Inflammatory macrophage treated with lipopolysaccharide for 4 hours (primary cell): ENCODE results near the gene SLC38A11.
A peak's percentile ranks its signal among the peaks of the same experiment; 100 is the strongest.
"Not testable (repeated sequence)": the region's sequence is repeated elsewhere in the genome, so short reads cannot be mapped to it uniquely, and the experiment has no call there.

Experiments used
- DNase-seq: peaks from one replicate; pipeline ENCODE4 v3.0.0-alpha.2; 2020

Gene SLC38A11

GRCh38 chr2:164875334-164876205 is 79.8 kb downstream of the SLC38A11 start:
- DNase-seq: no peak

- DNase-seq: no peak
Measured at GRCh38 chr2:164873210-164873908, 82.0 kb downstream of the SLC38A11 start.

GRCh38 chr2:164871404-164871803 is 83.9 kb downstream of the SLC38A11 start:
- DNase-seq: no peak

- no peak for DNase-seq
Measured at GRCh38 chr2:164869420-164869772, 85.9 kb downstream of the SLC38A11 start.

GRCh38 chr2:164868563-164869419 is 86.5 kb downstream of the SLC38A11 start:
- no peak for DNase-seq

- DNase-seq: no peak
Measured at GRCh38 chr2:164867779-164868397, 87.4 kb downstream of the SLC38A11 start.

- DNase-seq: peak; percentile 79
Measured at GRCh38 chr2:164866381-164866780, 88.9 kb downstream of the SLC38A11 start.

- no peak for DNase-seq
Measured at GRCh38 chr2:164860694-164861042, 94.7 kb downstream of the SLC38A11 start.

GRCh38 chr2:164859906-164860693 is 95.2 kb downstream of the SLC38A11 start:
- not testable (repeated sequence) for DNase-seq

GRCh38 chr2:164859251-164859818 is 96.0 kb downstream of the SLC38A11 start:
- DNase-seq: no peak

- DNase-seq: no peak
Measured at GRCh38 chr2:164852086-164852485, 103.2 kb downstream of the SLC38A11 start.

GRCh38 chr2:164850235-164850634 is 105.1 kb downstream of the SLC38A11 start:
- DNase-seq: peak; percentile 75

- DNase-seq: no peak
Measured at GRCh38 chr2:164849506-164849905, 105.8 kb downstream of the SLC38A11 start.

- DNase-seq: no peak
Measured at GRCh38 chr2:164847981-164848741, 107.2 kb downstream of the SLC38A11 start.

- DNase-seq: no peak
Measured at GRCh38 chr2:164847291-164847690, 108.0 kb downstream of the SLC38A11 start.

GRCh38 chr2:164846276-164846675 is 109.0 kb downstream of the SLC38A11 start:
- DNase-seq: no peak
